GM15510 (cell line): ENCODE data around the gene FRS2.

Experiments used
- POLR2A ChIP-seq: IDR thresholded peaks from 3 replicates; pipeline ENCODE4 v1.6.1; 2011; ENCODE audit warnings: borderline replicate concordance; ENCODE audit not compliant: insufficient read length; ENCODE audit errors: extremely low read depth

FRS2 gene

GRCh38 chr12:69527506-69528272 is 57.5 kb downstream of the FRS2 start:
- TF ChIP-seq POLR2A: no peak

DNA sequence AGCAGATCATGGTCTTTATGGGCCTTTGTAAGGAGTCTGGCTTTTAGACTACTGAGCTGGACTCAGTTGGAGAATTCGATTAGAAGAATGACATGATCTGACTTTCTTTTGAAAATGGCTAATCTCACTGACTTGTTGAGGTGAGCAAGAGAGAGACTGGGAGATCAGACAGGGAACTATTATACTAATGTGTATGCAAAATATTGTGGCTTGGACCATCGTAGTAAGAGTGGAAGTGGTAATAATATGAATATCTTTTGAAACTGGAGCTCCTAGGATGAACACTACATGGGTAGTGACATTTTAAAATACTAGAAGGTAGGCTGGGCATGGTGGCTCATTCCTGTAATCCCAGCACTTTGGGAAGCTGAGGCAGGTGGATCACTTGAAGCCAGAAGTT is 58.8 kb downstream of the FRS2 start:
- TF ChIP-seq POLR2A: no peak

DNA sequence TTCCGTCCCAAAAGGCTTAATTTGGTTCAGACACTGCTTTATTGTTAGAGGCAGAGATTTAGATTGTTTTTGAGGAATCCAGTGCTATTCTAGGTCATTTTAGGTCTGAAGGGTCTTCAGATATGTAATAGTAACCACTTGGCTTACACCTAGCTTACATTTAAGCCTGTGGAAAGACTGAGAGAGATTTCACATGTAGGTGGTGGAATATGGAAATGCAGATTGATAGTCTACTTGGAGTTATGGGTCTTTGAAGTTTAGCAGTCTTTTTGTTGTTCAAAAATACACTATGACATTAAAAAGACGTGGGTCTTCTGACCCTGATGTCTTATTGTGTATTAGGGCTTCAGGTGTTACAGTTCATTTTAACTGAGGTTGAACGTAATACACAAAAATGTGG is 63.7 kb downstream of the FRS2 start:
- TF ChIP-seq POLR2A: no peak

DNA sequence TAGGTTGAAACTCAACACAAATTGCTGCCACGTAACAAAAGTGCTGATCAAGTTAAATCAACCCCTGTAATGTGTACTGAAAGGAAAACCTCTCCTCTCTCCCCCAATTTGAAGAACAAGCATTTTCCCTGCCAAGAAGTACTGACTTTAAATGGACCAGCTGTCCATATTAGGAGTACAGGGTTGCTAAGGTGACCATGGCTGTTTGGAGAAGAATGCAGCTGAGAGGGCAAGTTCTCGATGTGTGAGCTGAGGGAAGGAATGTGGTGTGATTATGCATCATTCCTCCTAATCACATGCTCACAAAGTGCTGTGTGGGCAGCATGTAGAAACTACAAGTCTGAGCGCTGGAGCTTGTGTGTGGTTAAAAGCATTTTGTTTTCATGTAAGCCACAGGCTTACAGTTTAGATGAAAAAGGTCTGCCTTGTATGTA is 64.2 kb downstream of the FRS2 start:
- TF ChIP-seq POLR2A: no peak

DNA sequence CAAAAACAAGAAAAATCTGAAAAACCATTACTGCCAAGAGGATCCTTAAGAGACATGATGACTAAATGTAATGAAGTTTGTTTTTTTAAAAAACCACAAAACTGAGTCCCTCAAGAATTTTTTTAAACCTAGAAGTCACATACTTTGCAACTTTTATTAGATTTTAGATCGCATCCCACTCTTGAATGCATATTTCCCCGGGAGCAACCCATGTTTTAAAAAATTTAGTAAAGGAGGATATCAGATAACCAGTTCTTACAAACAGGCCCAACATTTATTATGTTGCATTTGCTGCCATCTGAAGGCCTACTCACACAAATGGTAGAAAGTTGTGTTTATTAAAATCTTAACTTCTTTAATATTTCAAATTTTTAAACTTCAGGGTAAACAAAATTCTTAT is 70.8 kb downstream of the FRS2 start:
- no peak for TF ChIP-seq POLR2A

DNA sequence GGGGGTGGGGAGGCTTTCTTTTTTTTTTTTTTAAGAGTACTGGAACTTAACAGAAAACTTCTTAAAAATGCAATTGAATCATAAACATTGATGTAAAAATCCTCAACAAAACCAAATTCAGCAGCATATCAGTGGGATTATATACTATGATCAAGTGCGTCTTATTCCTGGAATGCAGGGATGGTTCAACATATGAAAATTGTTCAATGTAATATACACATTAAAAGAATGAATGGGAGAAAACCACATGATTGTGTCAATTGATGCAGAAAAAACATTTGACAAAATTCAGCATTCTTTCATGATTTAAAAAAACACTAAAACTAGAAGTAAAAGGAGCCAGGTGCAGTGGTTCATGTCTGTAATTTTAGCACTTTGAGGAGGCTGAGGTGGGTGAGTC is 73.9 kb downstream of the FRS2 start:
- no peak for TF ChIP-seq POLR2A

GRCh38 chr12:69545081-69545480 is 74.9 kb downstream of the FRS2 start:
- no peak for TF ChIP-seq POLR2A

- no peak for TF ChIP-seq POLR2A
Observed at GRCh38 chr12:69546693-69547438, 76.7 kb downstream of the FRS2 start.

DNA sequence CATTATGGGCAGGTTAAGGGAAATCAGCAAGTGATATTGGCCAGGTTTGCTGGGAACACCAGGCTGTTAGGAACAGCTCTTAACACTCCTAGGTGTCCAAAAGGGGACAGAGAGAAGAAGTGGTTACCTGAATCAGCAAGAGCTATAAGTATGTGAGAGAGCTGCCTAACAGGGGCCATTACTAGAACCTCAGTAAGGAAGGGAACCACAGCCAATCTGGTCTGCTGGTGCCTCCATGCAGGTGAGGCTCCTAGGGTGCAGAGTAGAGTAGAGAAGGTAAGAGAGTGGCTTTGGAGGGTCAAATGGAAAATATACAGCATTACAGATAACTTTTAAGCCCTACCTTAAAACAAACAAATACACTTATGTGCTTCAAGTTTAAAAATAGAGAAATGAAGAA is 78.5 kb downstream of the FRS2 start:
- no peak for TF ChIP-seq POLR2A

- no peak for TF ChIP-seq POLR2A
Observed at GRCh38 chr12:69550569-69551350, 80.6 kb downstream of the FRS2 start.

DNA sequence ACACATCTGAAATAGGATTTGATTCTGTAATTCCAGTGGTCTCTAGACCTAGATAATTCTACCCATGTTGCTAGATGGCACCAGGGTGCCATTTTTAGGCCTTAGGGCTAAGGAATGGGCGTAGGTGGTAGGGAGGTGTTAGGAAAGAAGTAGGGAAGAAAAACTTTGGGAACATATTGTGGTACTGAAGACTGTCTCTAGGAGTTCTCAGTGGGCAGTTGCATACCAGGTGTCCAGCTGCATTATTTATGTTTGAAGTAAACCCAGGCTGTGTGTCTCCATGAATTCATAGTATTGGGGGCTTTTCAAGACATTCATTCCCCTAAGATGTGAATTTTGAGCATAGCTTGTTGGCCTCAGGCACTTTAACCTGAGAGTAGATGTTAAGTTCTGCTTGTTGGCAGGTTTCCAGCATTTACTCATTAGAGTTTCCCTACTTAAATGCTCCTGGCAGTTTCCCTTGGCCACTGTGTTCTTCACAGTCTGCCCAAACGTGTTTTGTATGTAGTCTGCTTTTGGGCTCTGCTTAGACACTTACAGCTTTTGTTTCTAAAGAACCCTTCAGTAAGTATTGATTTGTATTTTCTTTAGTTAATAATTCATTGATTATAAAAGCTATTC is 83.5 kb downstream of the FRS2 start:
- no peak for TF ChIP-seq POLR2A

GRCh38 chr12:69555461-69555860 is 85.3 kb downstream of the FRS2 start:
- TF ChIP-seq POLR2A: no peak

DNA sequence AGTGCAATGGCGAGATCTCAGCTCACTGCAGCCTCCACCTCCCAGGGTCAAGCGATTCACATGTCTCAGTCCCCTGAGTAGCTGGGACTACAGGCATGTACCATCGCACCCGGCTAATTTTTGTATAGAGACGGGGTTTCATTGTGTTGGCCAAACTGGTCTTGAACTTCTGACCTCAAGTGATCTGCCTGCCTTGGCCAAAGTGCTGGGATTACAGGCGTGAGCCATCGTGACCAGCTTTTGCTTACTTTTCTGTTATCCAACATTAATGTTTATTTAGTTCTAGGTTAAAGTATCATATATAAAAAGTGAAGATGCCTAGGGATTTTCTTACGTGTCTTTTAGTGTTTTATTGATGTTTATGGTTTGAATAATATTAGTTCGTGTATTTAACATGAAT is 86.2 kb downstream of the FRS2 start:
- TF ChIP-seq POLR2A: no peak

DNA sequence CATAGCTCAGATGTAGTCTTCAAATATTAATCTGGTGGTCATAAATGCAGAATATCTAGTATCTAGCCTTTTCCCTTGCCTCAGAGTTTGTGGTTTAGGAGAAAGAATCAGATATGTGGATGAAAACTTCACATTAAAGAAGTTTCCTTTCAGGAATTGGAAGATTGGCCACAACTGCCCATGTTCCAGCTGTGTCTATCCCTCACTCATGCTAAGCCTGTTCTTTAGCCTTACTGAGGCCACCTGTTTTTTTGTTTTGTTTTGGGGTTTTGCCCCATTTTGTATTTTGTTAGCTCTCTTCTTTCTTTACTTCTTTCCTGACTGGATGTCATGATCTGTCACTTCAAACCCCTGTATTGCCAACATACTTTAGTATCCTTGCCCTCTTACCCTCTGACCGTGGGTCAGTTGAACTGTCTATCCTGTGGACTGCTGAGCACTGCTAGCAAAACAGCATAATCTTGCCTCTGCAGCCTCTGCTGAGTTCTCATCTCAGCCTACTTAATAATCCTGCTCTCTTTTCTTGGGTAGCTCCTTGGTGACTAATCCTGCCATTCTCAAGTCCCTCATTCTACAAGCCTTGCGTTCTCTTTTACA is 93.1 kb downstream of the FRS2 start:
- TF ChIP-seq POLR2A: no peak

- no peak for TF ChIP-seq POLR2A
Observed at GRCh38 chr12:69566603-69567002, 96.4 kb downstream of the FRS2 start.

DNA sequence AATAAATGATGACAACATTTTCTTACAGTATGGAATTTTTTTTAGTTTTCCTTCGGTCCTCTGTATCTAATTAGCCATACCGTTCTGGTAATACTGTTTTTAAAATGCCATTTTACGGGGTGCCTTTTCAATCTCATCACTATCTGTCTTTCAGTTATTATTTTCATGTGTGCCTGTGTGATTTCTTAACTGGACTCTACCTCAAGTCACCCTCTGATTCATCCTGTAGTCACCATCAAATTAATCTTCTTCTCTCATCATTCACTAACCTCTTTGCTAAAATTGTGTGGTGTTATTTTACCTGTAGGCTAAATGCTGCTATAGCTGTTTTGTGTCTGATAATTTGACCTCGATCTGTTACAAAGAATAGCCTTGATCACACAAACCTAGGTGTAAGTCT is 99.0 kb downstream of the FRS2 start:
- TF ChIP-seq POLR2A: no peak
